ENCODE measurements around the gene NPHP4.

NPHP4 gene

GRCh38 chr1:6010554-6010953, 18.3 kb upstream of the NPHP4 start:
- in situ Hi-C loops (cut with MboI; ENCODE audit: low sequenced_read_pairs, unreplicated experiment), result no loop called here
- no peak for TF ChIP-seq CTCF (IDR thresholded peaks at IDR 0.05; ENCODE audit: borderline replicate concordance, control extremely low read depth, extremely low read depth, insufficient read depth, missing control alignments)
- DNase-seq (ENCODE audit: low spot score), result no peak

- in situ Hi-C loops (cut with MboI; ENCODE audit: low sequenced_read_pairs, unreplicated experiment), result no loop called here
- TF ChIP-seq CTCF (IDR thresholded peaks at IDR 0.05; ENCODE audit: borderline replicate concordance, control extremely low read depth, extremely low read depth, insufficient read depth, missing control alignments), result no peak
Observed at GRCh38 chr1:6009120-6010040, 17.2 kb upstream of the NPHP4 start.

GRCh38 chr1:6008696-6009095, 16.5 kb upstream of the NPHP4 start:
- in situ Hi-C loops (cut with MboI; ENCODE audit: low sequenced_read_pairs, unreplicated experiment), result no loop called here
- TF ChIP-seq CTCF (IDR thresholded peaks at IDR 0.05; ENCODE audit: borderline replicate concordance, control extremely low read depth, extremely low read depth, insufficient read depth, missing control alignments), result no peak
- DNase-seq (ENCODE audit: low spot score), result no peak

More at GRCh38 chr1:6009120-6010040, 17.2 kb upstream of the NPHP4 start:
- DNase-seq (ENCODE audit: low spot score), result no peak

GRCh38 chr1:6008084-6008415, 15.8 kb upstream of the NPHP4 start:
- in situ Hi-C loops (cut with MboI; ENCODE audit: low sequenced_read_pairs, unreplicated experiment), result no loop called here
- no peak for TF ChIP-seq CTCF (IDR thresholded peaks at IDR 0.05; ENCODE audit: borderline replicate concordance, control extremely low read depth, extremely low read depth, insufficient read depth, missing control alignments)
- DNase-seq (ENCODE audit: low spot score), result no peak

GRCh38 chr1:6007318-6008083, 15.3 kb upstream of the NPHP4 start:
- in situ Hi-C loops (cut with MboI; ENCODE audit: low sequenced_read_pairs, unreplicated experiment), result no loop called here
- no peak for TF ChIP-seq CTCF (IDR thresholded peaks at IDR 0.05; ENCODE audit: borderline replicate concordance, control extremely low read depth, extremely low read depth, insufficient read depth, missing control alignments)
- DNase-seq (ENCODE audit: low spot score), result no peak

GRCh38 chr1:6006882-6007281, 14.7 kb upstream of the NPHP4 start:
- in situ Hi-C loops (cut with MboI; ENCODE audit: low sequenced_read_pairs, unreplicated experiment), result no loop called here
- no peak for TF ChIP-seq CTCF (IDR thresholded peaks at IDR 0.05; ENCODE audit: borderline replicate concordance, control extremely low read depth, extremely low read depth, insufficient read depth, missing control alignments)
- DNase-seq (ENCODE audit: low spot score), result no peak
